NB4 (cell line): ENCODE measurements around the gene BHLHA9.

Experiments used
- CTCF ChIP-seq: IDR thresholded peaks from one replicate; pipeline ENCODE4 v1.5.1; 2012; ENCODE audit warnings: low read depth, low read length
- MAX ChIP-seq: IDR thresholded peaks from 2 replicates; pipeline ENCODE4 v1.6.1; 2011; ENCODE audit warnings: low read depth, low read length
- MYC ChIP-seq: IDR thresholded peaks from 2 replicates; pipeline ENCODE4 v1.6.1; 2011; ENCODE audit warnings: low read depth, low read length
- POLR2A ChIP-seq: IDR thresholded peaks from 2 replicates; pipeline ENCODE4 v1.6.1; 2011; ENCODE audit warnings: mild to moderate bottlenecking; ENCODE audit not compliant: insufficient read length; ENCODE audit errors: extremely low read depth

GRCh38 chr17:1299552-1300370 lies 29.5 kb downstream of the BHLHA9 start:
- TF ChIP-seq CTCF (no peak), POLR2A (no peak), MYC (no peak), MAX (no peak)
